ENCODE measurements around the gene ZBED2.
A peak's percentile ranks its signal among the peaks of the same experiment; 100 is the strongest.
"Not testable (repeated sequence)": the region's sequence is repeated elsewhere in the genome, so short reads cannot be mapped to it uniquely, and the experiment has no call there.

The ZBED2 gene, protein sequence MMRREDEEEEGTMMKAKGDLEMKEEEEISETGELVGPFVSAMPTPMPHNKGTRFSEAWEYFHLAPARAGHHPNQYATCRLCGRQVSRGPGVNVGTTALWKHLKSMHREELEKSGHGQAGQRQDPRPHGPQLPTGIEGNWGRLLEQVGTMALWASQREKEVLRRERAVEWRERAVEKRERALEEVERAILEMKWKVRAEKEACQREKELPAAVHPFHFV

DNA sequence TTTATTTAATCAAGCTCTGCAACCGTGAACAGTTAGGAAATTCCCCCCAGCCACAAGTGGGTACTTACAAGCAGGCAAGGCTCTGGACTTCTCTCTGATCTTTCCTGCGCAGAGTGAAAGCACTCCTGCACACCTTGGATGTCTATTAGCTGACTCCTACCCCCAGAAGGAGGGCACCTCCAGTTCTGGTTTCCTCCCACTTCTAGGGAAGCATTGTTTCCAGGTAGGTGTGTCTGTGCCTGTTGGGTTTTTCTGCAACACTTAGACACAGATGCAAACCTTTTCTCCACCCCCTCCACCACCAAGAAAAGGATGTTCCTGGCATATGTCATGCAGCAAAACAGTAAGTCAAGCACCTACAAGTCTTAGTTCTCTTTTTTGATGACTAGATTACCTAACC, at the start of gene ZBED2:
ZBED2 (minus strand) TSS at position 115 of the 400 bp plus-strand sequence. CDS start 1,145 bp downstream, outside the sequence.
- no peak for DNase-seq

DNA sequence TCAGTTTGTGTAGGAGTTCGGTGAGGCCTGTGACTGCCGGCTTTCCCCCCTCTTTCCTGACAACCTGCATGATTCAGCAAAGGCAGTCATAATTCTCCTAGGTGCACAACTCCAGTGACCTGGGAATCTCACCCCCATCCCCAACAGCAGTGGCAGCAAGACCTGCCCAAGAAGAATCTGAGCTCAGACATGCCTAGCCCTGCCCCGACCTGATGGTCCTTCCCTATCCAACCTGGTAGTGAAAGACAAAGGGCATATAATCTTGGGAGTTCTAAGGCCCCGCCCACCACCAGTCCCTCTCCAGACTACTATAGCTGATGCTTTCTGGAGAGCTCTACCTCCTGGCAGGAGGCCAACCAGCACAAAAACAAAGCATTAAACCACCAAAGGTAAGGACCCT, 44.2 kb upstream of the ZBED2 start:
- DNase-seq: no peak

DNA sequence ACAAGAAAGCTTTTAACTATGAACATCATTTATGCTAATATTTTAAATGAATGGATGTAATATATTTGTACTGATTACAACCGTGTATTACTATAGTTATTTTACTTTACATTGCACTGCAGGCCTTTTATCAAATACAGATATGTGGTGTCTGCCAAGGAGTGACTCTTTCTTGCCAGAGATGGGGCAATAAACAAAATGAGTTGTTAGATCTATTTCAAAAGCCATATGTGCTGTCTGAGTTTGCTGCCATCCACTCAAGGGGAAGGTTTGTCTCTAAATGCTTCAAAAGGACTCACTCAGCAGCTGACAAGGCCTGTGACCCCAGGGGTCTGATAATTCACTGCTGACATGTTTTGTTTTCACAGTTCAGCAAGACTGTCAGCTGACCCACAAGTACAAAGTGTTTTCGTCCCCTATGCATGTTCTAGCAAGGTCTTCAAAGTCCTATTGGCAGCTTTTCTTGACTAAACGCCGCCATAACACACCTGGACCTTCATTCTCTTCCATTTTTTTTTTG, 41.3 kb upstream of the ZBED2 start:
- DNase-seq: no peak

DNA sequence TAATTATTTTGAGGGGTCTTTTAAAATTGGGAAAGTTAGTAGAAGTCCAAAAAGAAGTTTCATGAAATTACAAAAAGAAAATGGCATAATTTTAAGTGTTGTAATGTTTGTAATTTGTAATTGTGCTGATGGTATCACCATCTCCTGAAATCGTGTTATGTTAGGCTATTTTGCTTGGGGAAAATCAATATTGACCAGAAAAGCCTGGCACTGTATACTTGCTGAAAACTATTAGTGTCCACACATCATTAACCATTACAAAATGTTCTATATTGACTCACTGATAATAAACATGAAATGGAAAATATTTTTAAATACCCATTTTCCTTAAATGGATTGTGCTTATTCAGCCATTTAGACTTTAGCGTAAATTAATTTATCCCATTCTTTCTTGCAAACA, 40.3 kb upstream of the ZBED2 start:
- no peak for DNase-seq

GRCh38 chr3:111630638-111631037, 35.5 kb upstream of the ZBED2 start:
- DNase-seq: not testable (repeated sequence)

GRCh38 chr3:111629018-111629417, 33.9 kb upstream of the ZBED2 start:
- DNase-seq: not testable (repeated sequence)

GRCh38 chr3:111627092-111627491, 31.9 kb upstream of the ZBED2 start:
- no peak for DNase-seq

- DNase-seq: no peak
Observed at GRCh38 chr3:111621535-111621934, 26.4 kb upstream of the ZBED2 start.

GRCh38 chr3:111619833-111620232, 24.7 kb upstream of the ZBED2 start:
- DNase-seq: no peak

- no peak for DNase-seq
Observed at GRCh38 chr3:111618945-111619344, 23.8 kb upstream of the ZBED2 start.

DNA sequence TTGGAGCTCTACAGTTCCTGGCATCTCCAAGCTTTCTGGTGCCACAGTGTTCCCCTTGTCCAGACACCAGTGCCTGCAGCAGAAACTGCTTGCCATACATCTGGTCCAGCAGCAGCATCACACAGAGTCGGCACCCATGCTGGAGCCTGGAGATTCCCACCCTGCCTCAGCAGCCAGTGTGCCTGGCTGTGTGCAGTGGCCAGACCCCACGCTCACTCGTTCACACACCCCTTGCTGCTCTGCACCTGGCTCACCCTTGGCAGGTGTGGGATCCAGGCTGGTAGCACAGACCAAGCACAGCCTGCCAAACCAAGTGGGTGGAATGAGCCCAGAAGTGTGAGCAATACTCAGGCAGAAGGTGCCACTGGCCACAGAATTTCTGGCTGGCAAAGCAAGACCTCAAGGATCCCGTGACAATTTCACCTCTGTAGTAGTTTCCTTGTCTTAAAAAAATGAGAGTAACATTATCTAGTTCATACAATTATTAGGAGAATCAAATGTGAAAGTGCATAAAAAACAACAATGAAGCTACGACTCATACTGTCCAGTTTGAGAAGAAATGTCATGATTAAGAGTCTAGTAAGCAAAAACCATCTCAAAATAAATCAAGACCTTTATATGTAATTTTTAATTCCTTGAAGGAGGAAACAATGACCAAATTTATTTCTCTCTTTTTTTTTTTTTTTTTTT, 22.9 kb upstream of the ZBED2 start:
- no peak for DNase-seq

GRCh38 chr3:111617406-111617805, 22.3 kb upstream of the ZBED2 start:
- DNase-seq: no peak

DNA sequence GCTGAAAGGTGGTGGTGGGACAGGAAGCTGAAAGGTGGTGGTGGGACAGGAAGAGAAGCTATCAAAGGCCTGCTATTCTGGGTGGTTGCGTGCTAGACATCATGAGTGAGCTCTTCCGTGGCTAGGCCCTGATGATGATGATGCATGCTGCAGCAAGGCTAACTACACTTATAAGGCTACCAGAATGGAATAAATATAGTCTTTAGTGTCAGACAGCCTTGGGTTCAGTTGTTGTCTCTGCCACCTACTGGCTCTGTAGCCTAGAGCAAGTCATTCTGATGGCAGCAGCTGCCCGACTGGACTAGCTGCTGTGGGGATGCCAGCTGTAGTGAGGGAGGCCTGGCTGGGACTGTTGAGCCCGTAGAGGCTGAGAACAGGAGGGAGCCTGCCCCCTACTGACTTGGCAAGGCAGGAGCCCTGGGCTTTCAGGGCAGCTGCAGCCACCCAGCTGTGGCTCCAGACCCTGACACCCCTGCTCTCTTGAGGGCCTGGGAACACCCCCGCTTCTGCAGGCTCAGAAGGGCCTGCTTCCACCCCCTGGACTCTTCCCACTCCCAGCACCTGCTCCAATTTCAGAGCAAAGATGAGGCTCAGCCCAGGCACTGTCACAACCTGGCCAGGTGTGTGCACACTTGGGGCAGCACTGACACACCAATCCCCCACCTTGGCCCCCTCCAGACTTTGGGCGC, 21.4 kb upstream of the ZBED2 start:
- DNase-seq: no peak

DNA sequence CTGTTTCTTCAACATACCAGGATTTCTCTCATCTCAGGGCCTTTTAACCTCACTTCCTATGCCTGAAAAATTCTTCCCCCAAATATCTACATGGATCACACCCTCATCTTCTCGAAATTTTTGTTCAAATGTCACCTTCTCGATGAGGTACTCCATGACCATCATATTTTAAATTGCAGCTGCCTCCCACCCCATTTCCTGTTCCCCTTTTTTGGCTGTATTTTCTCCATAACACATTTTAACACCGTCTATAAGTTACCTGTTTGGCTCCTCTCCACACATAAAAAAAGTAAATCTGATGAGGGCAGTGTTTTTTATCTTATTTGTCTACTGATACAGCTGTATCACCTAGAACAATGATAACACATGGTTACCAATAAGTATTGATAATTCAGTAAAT, 20.7 kb upstream of the ZBED2 start:
- no peak for DNase-seq

DNA sequence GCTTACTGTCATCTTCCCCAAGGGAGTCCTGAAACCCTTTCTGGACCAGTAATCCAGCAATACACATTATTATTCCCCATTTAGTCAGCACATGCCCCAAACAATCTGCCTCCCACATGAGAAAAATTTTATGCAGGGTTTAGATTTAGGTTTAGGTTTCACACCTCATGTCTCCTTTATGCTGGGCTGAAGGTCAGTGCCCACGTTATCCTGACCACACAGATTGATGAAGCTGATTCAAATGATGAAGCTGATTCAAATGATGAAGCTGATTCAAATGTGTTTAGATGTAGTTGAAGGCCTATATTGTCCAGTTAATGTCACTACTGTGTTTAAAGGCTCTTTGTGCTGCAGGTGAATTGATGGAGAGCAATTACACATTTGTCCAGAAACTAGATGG, 18.1 kb upstream of the ZBED2 start:
- no peak for DNase-seq

- no peak for DNase-seq
Observed at GRCh38 chr3:111610612-111611054, 15.5 kb upstream of the ZBED2 start.

DNA sequence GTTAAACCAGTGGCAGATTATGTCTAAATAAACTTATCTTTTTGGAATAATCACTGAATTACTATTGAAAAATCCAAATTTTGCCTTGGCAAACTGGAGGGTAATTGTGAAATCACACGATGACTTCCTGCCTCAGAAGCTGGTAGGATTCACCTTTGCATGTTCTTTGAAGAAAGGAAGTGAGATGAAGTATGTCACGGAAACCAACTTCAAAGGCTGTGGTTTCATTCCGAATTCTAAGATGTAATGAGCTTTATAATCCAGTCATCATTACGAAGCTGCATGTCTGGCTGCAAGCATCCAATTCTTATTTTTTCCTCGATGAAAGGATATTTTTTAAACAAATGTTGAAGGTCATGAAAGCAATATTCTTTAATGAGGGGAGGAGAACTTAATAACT, 15.0 kb upstream of the ZBED2 start:
- DNase-seq: no peak

DNA sequence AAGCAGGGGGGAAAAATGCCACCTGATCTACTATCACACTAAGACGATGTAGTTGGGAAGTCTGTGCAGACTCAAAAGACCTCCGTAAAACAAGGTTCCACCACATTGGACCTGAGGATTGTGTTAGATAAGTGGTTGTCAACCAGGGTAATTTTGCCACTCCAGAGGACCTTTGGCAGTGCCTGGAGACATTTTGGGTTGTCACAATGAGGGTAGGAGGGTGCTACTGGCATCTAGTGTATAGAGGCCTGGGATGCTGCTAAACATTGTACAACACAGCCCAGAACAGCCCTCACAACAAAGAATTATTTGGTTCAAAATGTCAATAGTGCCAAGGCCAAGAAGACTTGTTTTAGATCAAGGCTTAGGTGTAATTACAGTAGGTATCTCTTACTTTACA, 14.6 kb upstream of the ZBED2 start:
- no peak for DNase-seq

DNA sequence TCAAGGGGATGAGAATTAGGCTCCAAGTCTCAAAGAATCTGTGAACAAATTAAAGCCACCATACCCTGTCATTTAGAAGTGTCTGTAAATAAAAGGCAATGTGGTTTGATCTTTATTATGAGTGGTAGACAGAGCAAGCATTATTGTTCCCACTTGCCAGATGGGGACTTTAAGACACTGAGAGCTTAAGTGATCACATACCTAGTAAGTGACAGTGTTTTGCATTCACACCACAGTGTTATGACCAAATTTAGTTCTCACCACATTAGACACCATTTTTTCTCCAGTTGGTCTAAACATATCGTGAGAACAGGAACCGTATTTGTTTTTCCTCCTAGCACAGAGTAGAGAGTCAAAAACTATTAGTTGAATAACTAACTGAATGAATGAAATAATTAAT, 13.2 kb upstream of the ZBED2 start:
- DNase-seq: no peak

- DNase-seq: no peak
Observed at GRCh38 chr3:111607240-111607920, 12.2 kb upstream of the ZBED2 start.

DNA sequence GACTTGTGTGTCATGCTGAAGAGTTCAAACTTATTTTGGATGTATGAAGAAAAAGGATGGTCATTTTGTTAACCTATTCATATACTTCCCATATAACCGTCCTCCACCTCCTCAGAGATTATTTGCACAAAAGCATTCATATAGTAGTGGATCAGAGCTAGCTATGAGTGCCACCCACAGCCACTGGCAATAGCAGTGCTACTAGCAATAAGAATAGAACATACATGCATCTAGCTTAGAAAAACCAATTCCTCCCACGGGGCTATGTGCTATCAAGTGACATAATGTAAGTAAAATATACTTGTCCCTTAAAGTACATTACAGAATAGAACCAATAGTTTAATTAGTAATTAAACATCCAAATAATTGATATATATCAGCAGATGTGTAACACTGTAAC, 10.3 kb upstream of the ZBED2 start:
- DNase-seq: no peak

GRCh38 chr3:111605018-111605417, 9.9 kb upstream of the ZBED2 start:
- DNase-seq: no peak

DNA sequence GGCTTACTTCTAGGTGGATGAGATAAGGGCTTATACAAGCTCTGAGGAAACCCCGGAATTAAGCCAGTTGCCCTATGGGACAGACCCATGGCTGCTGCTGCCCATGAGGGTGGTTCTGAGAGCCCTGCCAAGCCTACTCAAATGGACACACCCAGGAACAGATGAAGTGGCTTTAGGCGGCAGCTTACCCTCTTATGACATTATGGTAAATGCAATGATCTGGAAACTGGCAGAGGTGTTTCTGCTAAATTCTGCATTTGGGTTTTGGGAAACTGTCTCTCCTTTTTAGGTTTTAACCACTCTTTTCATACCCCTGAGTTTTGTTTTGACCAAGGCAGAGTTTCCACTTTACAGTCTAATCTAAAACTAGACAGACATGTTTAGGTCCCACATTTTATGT, 9.0 kb upstream of the ZBED2 start:
- peak; percentile 52 for DNase-seq
